Upper lobe of left lung (tissue), 6 donors: ENCODE measurements around the gene ZFYVE1. TPM values are rescaled to one million over a fixed set of nuclear protein-coding genes. Genes with fewer than 3 reads are reported as not detected.

ENCODE experiments used
- ATAC-seq, 2 donors: fragments of 200-7000 bp; cut with Tn5 transposase; one replicate each; pipeline ENCODE4 v1.9.1; 2022; ENCODE audit warnings: mild to moderate bottlenecking in 2 of 2, moderate library complexity in 2 of 2; ENCODE audit not compliant: low FRiP score in 2 of 2
- DNase-seq, 2 donors: peaks; one replicate each; pipeline ENCODE4 v3.0.0-alpha.2; 2019 to 2020
- H3K27ac ChIP-seq, 4 donors: fragments of 200-600 bp; sonication (generic); one replicate each; pipeline ENCODE4 v1.5.1; 2016 to 2019
- H3K27me3 ChIP-seq, 4 donors: fragments of 200-600 bp; sonication (generic); one replicate each; pipeline ENCODE4 v1.5.1; 2017 to 2019
- H3K36me3 ChIP-seq, 4 donors: fragments of 200-600 bp; sonication (generic); one replicate each; pipeline ENCODE4 v1.5.1; 2016 to 2019
- H3K4me1 ChIP-seq, 4 donors: fragments of 200-600 bp; sonication (generic); one replicate each; pipeline ENCODE4 v1.5.1; 2018 to 2019
- H3K4me3 ChIP-seq, 4 donors: fragments of 200-600 bp; sonication (generic); one replicate each; pipeline ENCODE4 v1.5.1; 2017 to 2019; ENCODE audit warnings: mild to moderate bottlenecking in 2 of 4, moderate library complexity in 1 of 4
- H3K9me3 ChIP-seq, 4 donors: fragments of 200-600 bp; sonication (generic); one replicate each; pipeline ENCODE4 v1.5.1; 2018 to 2019
- EP300 ChIP-seq, 4 donors: sonication (generic); formaldehyde crosslinking; IDR thresholded peaks; one replicate each; pipeline ENCODE4 v1.5.1; 2017; ENCODE audit warnings: antibody characterized with exemption in 4 of 4, control low read depth in 2 of 4
- POLR2A ChIP-seq, 4 donors: fragments of 450-650 bp; IDR thresholded peaks; one replicate each; pipeline ENCODE4 v1.5.1; 2016 to 2017; ENCODE audit warnings: antibody characterized with exemption in 4 of 4, mild to moderate bottlenecking in 2 of 4
- POLR2AphosphoS5 ChIP-seq, 2 donors: sonication (generic); formaldehyde crosslinking; IDR thresholded peaks; one replicate each; pipeline ENCODE4 v1.5.1; 2017; ENCODE audit warnings: antibody characterized with exemption in 2 of 2
- WGBS, 2 donors: methylation state at CpG; one replicate each; pipeline ENCODE4 v1.1.5; 2017 to 2018; 5-methylcytosine and 5-hydroxymethylcytosine counted together
- total RNA-seq, 6 donors: library from RNA; depleted of rRNA in 4 of 6; stranded (reverse); fragments of >200 nt in 4 of 6; gene quantifications; one replicate each; pipeline versions ENCODE4 v1.1.0 to v1.2.1, GENCODE V29; 2016 to 2021
- TF ChIP-seq, protein P1 (sequence below), 6 experiments: fragments of 450-650 bp in 4 of 6; fragments of 200-600 bp in 2 of 6; sonication (generic) in 2 of 6; IDR thresholded peaks; one replicate each; pipeline ENCODE4 v1.5.1; 2016 to 2019; ENCODE audit warnings: antibody characterized with exemption in 6 of 6
- donor health status: DM: no; HTN: no; CAD: no; lungs with moderate emphysema.
- donor health status: DM: no; HTN: yes; CAD: no; lungs with severe emphysema.

Gene ZFYVE1
- total RNA-seq, 6 donors from 2014 or later, result 13.4 to 24.1 (median 22.0) TPM

DNA sequence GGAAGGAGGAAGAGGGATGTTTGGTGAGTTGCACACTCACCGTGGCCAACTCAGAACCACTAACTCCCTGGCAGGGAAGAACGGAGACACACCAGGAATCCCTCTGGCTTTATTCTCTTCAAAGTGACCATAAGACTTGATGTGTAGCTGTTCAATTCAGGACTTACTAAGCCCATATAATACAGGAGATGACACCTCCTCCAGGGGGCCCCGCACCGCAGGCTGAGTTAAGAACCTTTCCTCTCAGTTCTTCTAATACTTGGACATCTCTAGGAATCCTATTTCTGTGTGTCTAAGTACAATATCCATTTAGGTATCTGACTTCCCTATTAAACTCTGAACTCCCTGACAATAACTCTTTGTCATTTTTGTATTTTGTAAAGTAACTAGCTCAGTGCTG is 51.1 kb downstream of the ZFYVE1 start:
- Histone ChIP-seq H3K9me3 (no peaks in the 10 kb centered on the region), H3K4me3 (no peak overlapping the region), H3K27ac (no peak overlapping the region), H3K36me3 (peaks cover 38 to 99% (median 81%) of the 10 kb centered on the region in 4 donors), H3K4me1 (no peaks in the 10 kb centered on the region), H3K27me3 (no peaks in the 10 kb centered on the region)
- ATAC-seq (no peak), DNase-seq (no peak)
- WGBS, 2 donors, result 94 to 95% methylated on average over 4 of the region's 4 CpGs
- TF ChIP-seq POLR2A (IDR thresholded peaks at IDR 0.05) (no peak), EP300 (IDR thresholded peaks at IDR 0.05) (no peak), POLR2AphosphoS5 (IDR thresholded peaks at IDR 0.05) (no peak)
- TF ChIP-seq, protein P1, sequence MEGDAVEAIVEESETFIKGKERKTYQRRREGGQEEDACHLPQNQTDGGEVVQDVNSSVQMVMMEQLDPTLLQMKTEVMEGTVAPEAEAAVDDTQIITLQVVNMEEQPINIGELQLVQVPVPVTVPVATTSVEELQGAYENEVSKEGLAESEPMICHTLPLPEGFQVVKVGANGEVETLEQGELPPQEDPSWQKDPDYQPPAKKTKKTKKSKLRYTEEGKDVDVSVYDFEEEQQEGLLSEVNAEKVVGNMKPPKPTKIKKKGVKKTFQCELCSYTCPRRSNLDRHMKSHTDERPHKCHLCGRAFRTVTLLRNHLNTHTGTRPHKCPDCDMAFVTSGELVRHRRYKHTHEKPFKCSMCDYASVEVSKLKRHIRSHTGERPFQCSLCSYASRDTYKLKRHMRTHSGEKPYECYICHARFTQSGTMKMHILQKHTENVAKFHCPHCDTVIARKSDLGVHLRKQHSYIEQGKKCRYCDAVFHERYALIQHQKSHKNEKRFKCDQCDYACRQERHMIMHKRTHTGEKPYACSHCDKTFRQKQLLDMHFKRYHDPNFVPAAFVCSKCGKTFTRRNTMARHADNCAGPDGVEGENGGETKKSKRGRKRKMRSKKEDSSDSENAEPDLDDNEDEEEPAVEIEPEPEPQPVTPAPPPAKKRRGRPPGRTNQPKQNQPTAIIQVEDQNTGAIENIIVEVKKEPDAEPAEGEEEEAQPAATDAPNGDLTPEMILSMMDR (IDR thresholded peaks at IDR 0.05), result no peak

DNA sequence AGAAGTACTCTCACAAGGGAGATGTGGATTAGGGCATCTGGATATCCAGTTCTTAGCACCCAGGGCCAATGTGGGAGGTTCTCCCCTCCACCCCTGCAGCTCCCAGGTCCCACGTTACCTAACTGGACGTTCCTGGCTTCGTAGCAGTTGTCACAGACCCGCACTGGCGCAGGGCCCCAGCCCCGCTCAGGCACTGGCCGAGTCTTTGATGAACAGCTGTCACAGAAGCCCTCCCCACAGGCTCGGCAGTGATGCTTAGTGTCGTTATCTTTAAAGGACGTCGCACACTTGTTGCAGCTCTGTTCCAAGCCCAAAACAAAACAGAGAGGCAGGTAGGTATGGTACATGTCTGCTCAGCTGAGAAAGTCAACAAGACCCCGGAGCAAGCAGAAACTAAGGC is 52.2 kb downstream of the ZFYVE1 start:
- TF ChIP-seq POLR2AphosphoS5 (IDR thresholded peaks at IDR 0.05), result no peak
- TF ChIP-seq, protein P1 (IDR thresholded peaks at IDR 0.05), result no peak
- TF ChIP-seq POLR2A (IDR thresholded peaks at IDR 0.05), result no peak
- TF ChIP-seq EP300 (IDR thresholded peaks at IDR 0.05), result no peak
- WGBS, 2 donors, result 90 to 97% methylated on average over 12 of the region's 12 CpGs
- DNase-seq (peak in 1 of 2 donors; percentile 53), ATAC-seq (no peak)
- no peaks in the 10 kb centered on the region for H3K27me3 ChIP-seq
- H3K36me3 ChIP-seq, result peaks cover 44 to 99% (median 86%) of the 10 kb centered on the region in 4 donors
- no peaks in the 10 kb centered on the region for H3K4me1 ChIP-seq
- H3K4me3 ChIP-seq, result no peak overlapping the region
- H3K9me3 ChIP-seq, result no peaks in the 10 kb centered on the region
- H3K27ac ChIP-seq, result no peak overlapping the region

DNA sequence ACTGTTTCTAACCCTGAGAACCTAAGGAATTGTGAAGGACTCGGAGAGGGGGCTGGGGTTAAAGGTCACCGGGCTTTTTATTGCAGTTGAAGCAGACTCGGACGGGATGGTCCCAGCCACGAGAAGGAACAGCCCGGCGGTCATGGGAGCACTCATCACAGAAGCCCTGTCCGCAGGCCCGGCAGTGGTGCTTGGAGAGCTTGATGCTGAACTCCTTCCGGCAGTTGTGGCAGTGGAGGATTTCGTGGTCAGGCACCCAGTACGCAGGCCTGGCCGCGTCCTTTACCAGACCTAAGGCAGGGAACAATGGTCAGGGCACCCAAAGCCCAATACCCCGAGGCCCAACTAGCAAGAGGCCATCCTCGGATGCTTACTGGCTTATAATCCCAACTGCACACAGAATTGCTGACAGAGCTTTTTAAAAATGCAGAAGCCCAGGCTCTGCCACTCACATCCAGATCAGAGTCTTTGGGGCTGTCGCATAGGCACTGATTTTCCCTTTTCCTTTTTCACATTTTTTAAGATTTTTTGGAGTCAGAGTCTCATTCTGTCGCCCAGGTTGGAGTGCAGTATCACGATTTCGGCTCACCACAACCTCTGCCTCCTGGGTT is 56.0 kb downstream of the ZFYVE1 start:
- Histone ChIP-seq H3K36me3 (peaks cover 39 to 76% (median 67%) of the 10 kb centered on the region in 4 donors), H3K9me3 (no peaks in the 10 kb centered on the region), H3K4me3 (no peak overlapping the region), H3K4me1 (no peaks in the 10 kb centered on the region), H3K27me3 (no peaks in the 10 kb centered on the region), H3K27ac (no peak overlapping the region)
- no peak for TF ChIP-seq POLR2AphosphoS5 (IDR thresholded peaks at IDR 0.05)
- DNase-seq (peak in 1 of 2 donors; percentile 51), ATAC-seq (no peak)
- WGBS, 2 donors, result 94 to 95% methylated on average over 18 to 20 of the region's 20 CpGs

DNA sequence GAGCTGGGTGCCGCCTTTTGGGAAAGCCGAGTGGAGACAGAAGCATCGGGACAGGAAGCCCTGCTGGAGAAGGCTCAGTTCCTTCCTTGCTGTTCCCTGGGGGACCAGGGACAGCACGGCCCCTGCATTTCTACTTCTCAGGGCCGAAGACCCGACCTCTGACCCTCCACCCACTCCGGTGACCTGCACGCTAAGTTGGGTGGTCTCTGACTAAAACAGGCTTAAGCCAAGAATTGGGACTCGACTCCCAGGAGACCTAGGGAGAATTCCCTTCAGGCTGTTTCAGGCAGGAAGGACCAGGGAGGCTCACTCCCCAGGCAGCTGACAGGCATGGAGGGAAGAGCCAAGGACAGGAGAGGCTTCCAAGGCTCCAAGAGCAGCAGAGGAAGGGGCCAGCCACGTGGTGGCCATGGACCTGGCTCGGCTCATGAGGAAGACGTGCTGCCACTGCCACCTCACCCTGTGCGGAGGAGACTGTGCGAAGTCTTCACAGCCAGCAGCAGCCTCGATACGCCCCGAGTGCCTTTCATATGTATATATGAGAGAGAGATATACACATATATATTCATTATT is 56.8 kb downstream of the ZFYVE1 start:
- peaks cover 32 to 68% (median 59%) of the 10 kb centered on the region in 4 donors for H3K36me3 ChIP-seq
- DNase-seq, result no peak
- WGBS, 2 donors, result 91 to 92% methylated on average over 17 of the region's 17 CpGs
- no peaks in the 10 kb centered on the region for H3K27me3 ChIP-seq
- no peaks in the 10 kb centered on the region for H3K9me3 ChIP-seq
- H3K4me1 ChIP-seq, result no peaks in the 10 kb centered on the region
- TF ChIP-seq, protein P1 (IDR thresholded peaks at IDR 0.05), result no peak
- no peak for TF ChIP-seq POLR2A (IDR thresholded peaks at IDR 0.05)
- no peak overlapping the region for H3K27ac ChIP-seq
- H3K4me3 ChIP-seq, result no peak overlapping the region
- no peak for ATAC-seq

DNA sequence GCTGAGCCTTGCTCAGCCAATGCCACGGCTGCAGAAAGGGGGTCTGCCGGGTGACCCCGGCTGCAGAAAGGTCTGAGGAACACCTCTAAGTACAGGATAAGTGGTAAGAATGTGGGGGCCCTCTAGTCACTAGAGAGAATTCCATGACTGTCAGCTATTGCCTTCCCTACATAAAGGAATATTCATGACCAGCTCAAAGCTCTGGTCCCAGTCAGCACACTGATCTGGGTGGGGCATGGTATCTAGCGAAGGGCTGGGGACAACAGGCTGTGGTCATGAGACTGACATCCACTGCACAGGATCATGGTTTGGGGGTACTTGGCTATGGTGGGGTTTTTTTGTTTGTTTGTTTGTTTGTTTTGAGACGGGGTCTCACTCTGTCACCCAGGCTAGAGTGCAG is 58.6 kb downstream of the ZFYVE1 start:
- no peak for ATAC-seq
- TF ChIP-seq POLR2AphosphoS5 (IDR thresholded peaks at IDR 0.05), result no peak
- TF ChIP-seq, protein P1 (IDR thresholded peaks at IDR 0.05), result no peak
- TF ChIP-seq POLR2A (IDR thresholded peaks at IDR 0.05), result no peak
- TF ChIP-seq EP300 (IDR thresholded peaks at IDR 0.05), result no peak
- H3K36me3 ChIP-seq, result peaks cover 22 to 49% (median 41%) of the 10 kb centered on the region in 4 donors

More for the DNA sequence above, 58.6 kb downstream of the ZFYVE1 start:
- H3K9me3 ChIP-seq, result no peaks in the 10 kb centered on the region
- 89 to 99% methylated on average over 2 to 5 of the region's 5 CpGs for WGBS, 2 donors
- H3K4me3 ChIP-seq, result no peak overlapping the region
- no peak overlapping the region for H3K27ac ChIP-seq
- no peaks in the 10 kb centered on the region for H3K27me3 ChIP-seq
- no peak for DNase-seq
- no peaks in the 10 kb centered on the region for H3K4me1 ChIP-seq
